NCI-H2227 (cell line): ENCODE measurements around the gene SCN1A.
"Not testable (repeated sequence)": the region's sequence is repeated elsewhere in the genome, so short reads cannot be mapped to it uniquely, and the experiment has no call there.

Experiments used
- DNase-seq: peaks from one replicate; lab custom pipeline; 2025; ENCODE audit not compliant: unreplicated experiment; lab: John Stamatoyannopoulos, UW

Gene SCN1A

DNA sequence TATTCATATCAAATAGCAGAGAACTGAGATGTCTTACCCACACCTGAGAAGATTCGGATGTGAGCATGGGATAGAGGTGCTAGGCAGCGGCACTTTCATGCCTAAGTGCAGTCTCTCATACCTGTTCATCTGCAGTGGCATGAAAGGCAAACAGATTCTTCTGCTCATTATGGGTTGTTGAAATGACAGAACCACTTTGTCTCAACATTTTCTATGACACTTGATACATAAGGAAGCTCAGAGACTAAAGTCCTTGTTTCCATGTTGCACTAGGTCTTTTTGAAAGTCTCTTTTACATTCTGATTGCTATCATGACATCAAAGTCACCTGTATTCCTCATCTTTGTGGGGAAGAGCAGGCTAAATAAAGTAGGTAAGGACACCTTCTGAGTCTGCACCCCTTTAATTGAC is 8.0 kb upstream of the SCN1A start:
- no peak for DNase-seq

GRCh38 chr2:166135152-166135848 is 7.5 kb upstream of the SCN1A start:
- no peak for DNase-seq

DNA sequence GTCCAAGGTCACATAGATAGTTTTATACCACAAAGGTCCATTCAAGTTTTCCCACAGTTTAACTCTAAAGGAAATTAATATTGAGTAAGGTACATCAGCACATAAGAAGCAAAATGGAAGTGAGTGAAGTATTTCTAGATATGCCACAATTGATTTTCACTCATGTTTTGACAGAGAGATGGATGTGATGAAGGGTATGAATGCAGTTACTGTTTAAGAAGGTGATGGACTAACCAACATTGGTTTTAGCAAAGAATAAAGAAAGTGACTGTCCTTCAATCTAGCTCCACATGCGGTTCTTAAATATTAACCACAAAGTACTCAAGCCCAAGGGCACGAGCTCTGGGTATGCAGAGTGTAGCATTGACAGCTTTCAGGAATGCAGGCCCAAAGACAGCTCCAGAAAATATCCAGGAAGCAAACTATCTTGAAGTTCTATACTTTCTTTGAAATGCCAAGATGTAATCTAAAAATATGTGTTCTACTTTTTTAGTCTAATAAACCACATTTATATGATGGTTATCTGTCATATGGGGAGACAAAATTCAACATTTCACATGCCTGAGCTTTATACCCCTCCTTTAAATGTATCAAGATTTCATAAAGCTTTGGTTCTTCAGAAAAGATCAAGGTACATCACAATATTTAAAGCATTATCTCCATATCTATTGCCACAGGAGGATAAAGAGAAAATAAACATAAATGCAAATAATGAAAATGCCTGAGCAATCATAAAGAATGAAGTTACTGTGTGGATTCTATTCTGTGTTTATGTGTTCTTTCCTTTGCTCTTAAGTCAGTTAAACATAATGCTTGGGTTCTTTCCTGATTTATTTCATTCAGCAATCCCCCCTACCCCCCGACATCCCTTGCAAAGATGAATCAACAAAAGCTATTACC is 6.7 kb upstream of the SCN1A start:
- no peak for DNase-seq

DNA sequence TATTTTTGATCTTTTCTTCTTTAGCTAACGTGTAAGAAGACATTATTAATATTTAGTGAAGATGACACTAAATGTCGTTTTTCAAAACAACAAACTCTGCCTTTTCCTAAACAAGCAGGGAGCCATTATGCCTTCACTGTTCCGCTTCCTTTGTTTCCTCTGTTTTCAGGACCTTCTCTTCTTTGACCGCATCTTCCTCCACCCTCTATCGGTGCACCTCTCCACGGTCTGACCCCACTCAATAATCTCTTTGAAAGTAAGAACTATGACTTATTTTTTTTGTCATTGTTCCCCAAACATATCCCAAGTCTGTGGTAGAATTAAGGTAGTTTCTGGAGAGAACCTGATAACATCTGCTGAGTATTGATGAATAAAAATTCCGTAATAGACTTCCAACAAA is 5.8 kb upstream of the SCN1A start:
- no peak for DNase-seq

DNA sequence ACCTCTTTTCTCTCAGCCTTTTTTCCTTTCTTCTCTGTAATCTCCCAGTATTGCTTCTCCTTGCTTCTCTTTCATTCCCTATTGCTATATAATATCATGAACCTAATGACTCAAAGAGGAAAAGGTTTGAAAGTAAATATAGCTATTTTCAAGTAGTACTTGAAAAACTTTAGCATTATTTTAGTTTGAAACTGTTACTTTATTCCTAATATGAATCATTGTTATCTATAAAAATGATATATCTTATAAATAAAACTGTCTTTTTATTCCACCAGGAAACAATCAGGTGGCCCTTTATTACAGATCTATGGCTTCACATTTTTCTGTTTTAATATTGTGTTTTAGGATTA is 311 bp upstream of the SCN1A start:
- no peak for DNase-seq

GRCh38 chr2:166126007-166126639 is 1.7 kb downstream of the SCN1A start:
- DNase-seq = peak; percentile 64

GRCh38 chr2:166125557-166125956 is 2.3 kb downstream of the SCN1A start:
- DNase-seq = peak; percentile 37

DNA sequence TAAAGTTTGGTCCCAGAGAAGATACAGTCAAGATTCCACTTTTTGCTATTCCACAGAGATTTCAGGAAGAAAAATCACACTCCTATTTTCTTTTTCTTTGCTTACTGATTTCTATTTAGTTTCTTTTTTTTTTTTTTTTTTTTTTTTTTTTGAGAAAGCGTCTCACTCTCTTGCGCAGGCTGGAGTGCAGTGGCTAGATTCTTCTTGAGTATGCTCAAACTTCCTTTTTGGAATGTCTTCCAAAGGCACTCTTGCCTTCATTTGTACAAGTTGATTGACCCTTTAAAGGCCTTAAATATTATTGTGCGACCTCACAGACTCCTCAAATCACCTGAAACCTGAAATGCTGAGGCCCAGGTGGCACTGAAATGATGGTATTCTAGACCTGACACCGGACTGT is 9.6 kb downstream of the SCN1A start:
- DNase-seq = no peak

- DNase-seq = no peak
Observed at GRCh38 chr2:166117491-166117890, 10.3 kb downstream of the SCN1A start.

- DNase-seq = no peak
Observed at GRCh38 chr2:166115589-166115988, 12.2 kb downstream of the SCN1A start.

GRCh38 chr2:166112193-166112605 is 15.6 kb downstream of the SCN1A start:
- DNase-seq = no peak

DNA sequence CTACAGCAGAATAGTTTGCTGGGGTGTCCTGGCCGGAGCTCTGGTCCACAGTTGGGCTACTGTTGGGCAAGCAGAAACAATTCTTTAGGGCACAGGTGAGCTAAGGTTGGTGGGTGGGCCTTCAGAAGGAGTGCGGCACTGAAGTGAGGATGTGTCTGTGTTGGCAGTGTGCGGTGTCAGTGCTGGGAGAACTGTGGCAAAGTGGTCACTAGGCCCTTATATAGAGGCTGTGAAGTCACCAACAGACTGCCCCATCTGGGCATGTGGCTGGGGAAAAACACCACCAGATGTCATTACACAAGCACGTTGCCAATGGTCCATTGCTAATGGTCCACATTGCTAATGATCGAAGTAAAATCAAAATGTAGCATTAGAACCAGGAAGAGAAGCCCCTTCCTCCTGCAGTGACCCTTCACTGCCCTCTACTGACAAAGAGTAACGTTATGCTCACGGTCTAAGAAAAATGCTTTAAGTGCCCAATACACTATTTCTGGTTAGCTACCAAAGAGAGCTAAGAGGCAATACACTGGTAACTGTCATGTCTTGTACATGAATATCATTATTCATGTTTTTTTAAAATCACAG is 21.3 kb downstream of the SCN1A start:
- DNase-seq = peak; percentile 72

GRCh38 chr2:166104773-166105172 is 23.0 kb downstream of the SCN1A start:
- DNase-seq = no peak

DNA sequence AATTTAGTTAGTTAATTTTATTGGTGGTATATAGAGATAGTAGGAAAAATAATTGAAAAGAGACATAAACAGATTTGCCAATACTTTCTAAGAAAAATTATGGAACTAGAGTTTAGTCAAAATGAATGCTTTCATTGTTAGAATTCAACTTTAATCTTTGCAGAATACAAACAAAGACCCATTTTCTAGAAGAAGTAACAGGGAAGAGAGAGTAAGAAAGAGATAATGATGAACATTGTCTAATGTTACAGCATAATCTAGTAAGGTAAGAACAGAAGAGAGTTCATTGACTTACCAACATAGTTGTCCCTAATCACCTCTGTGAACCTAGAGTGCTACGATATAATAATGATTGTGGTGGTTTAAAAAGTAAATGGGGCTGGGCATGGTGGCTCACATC is 23.7 kb downstream of the SCN1A start:
- DNase-seq = no peak

- DNase-seq = not testable (repeated sequence)
Observed at GRCh38 chr2:166103277-166103676, 24.5 kb downstream of the SCN1A start.

DNA sequence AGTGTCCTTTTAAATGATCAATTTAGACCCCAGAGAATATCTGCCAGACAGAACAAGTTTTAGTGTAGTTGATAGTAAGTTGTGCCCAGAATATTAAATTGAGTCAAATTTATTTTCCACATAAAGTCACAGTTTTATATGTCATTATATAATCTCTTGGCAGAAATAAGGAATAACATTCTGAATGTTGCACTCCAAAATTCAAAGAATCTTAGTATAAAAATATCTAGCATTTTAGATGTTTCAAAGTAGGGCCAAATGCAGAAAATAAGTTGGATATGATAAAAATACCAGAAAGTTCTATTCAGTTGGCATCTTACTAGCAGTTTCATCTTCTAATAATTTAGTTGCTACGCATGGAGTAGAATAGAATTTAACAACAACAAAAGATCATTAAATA is 33.5 kb downstream of the SCN1A start:
- DNase-seq = no peak

DNA sequence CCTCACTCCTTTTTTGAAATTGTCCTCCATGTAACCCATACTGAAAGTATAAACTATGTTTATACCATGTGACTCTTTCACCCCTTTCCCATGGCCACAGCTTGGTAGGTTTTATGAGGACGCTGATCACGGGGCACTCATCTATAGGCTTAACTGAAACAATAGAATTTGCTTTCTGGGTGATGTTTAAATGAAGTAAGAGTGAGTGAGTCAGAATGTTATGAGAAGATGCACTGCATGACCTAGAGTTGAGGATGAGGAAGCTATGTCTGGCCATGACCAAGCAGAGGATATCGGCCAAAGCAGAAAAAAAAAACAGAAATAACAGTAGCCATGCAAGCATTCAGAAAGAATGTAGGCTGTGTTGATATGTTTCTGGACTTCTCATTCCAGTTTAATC is 34.9 kb downstream of the SCN1A start:
- no peak for DNase-seq

GRCh38 chr2:166091439-166091838 is 36.4 kb downstream of the SCN1A start:
- DNase-seq = peak; percentile 59

DNA sequence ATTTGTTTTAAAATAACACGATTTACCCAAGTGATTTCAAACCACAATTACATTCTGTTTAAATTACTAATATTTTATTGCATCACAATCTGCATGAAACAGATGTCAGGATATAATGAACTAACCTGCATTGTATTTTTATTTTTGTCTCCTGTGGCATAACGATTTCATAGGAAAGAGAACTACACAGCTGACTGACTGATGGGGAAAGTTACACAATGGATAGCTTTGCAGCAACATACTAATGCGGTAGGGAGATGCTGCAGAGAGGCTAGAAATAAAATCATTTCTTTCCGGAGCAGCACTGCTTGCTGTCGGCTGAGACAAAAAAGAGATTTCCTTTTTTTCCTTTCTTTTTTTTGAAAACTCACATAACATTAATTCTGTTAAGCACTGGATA is 36.9 kb downstream of the SCN1A start:
- DNase-seq = peak; percentile 41

DNA sequence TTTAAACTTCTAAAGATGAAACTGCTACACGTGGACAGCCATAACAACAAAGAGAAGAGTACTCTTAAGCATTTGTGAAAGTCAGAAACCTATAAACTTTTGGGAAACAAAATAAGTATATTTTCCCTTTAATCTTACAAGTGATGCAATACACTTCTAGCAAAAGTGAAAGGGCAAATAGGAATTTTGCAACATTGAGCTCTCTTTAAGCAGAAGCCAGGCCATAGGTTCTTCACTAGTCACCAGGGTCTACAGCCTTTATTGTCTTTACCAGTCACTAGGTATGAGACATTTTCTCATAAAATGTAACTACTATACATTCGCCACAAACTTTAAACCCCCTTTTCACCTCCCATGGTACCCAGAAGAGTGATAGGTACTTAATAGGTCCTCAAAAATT is 37.5 kb downstream of the SCN1A start:
- DNase-seq = no peak

GRCh38 chr2:166088634-166089033 is 39.2 kb downstream of the SCN1A start:
- DNase-seq = no peak

DNA sequence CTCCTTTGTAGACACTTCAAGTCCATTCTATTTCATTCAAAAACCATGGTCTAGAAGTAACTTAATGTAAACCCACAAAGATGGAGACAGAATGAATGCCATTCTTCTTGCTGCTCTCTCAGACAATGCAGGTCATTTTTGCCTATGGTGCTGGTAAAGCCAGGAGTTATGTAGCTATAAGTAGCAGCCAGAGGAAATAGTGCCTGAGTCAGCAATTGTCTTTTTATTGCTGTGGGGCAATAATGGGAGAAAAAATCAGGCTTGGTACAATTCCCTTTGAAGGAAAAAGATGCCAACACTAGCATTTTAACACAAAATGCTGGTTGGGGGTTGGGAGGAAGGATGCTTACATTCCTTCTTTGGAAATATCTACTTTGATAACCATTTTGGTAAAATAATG is 43.5 kb downstream of the SCN1A start:
- DNase-seq = peak; percentile 15
